HepG2 (cell line): ENCODE results near the gene ING5. TPM values are rescaled to one million over a fixed set of nuclear protein-coding genes. Genes with fewer than 3 reads are reported as not detected.

Source experiments
- HCFC1 ChIP-seq: fragments of 150-350 bp; IDR thresholded peaks from 2 replicates; pipeline ENCODE4 v1.6.1; 2014; ENCODE audit warnings: low read depth, low read length
- HINFP ChIP-seq: sonication (generic); formaldehyde crosslinking; IDR thresholded peaks from 2 replicates; pipeline ENCODE4 v1.4.0; 2020; ENCODE audit warnings: low read depth, mild to moderate bottlenecking, missing genetic modification reagents
- KIAA2018 ChIP-seq: sonication (generic); formaldehyde crosslinking; IDR thresholded peaks from 2 replicates; pipeline ENCODE4 v1.5.0; 2020; ENCODE audit warnings: mild to moderate bottlenecking, missing genetic modification reagents, borderline replicate concordance
- MXD1 ChIP-seq: sonication (generic); formaldehyde crosslinking; IDR thresholded peaks from 2 replicates; pipeline ENCODE4 v1.4.0; 2020; ENCODE audit warnings: mild to moderate bottlenecking, missing genetic modification reagents
- NR2F6 ChIP-seq, 2 experiments: IDR thresholded peaks; 2 replicates each; pipeline ENCODE4 v1.6.1; 2016; ENCODE audit warnings: antibody characterized with exemption in 1 of 2, mild to moderate bottlenecking in 1 of 2
- SIN3B ChIP-seq: fragments of 150-350 bp; IDR thresholded peaks from 2 replicates; pipeline ENCODE4 v1.6.1; 2014; ENCODE audit warnings: low read length
- SUZ12 ChIP-seq: fragments of 150-350 bp; IDR thresholded peaks from 2 replicates; pipeline ENCODE4 v1.6.1; 2014; ENCODE audit warnings: low read depth, low read length
- UBTF ChIP-seq: sonication (generic); formaldehyde crosslinking; IDR thresholded peaks from 2 replicates; pipeline ENCODE4 v1.4.0; 2020; ENCODE audit warnings: mild to moderate bottlenecking, missing genetic modification reagents
- ZFP1 ChIP-seq: IDR thresholded peaks from 2 replicates; pipeline ENCODE4 v1.6.1; 2016
- ZNF18 ChIP-seq: sonication (generic); formaldehyde crosslinking; IDR thresholded peaks from 2 replicates; pipeline ENCODE4 v1.8.0; 2022; ENCODE audit warnings: mild to moderate bottlenecking, missing genetic modification reagents; ENCODE audit not compliant: insufficient replicate concordance
- ZNF331 ChIP-seq: sonication (generic); formaldehyde crosslinking; IDR thresholded peaks from 2 replicates; pipeline ENCODE4 v1.4.0; 2020; ENCODE audit warnings: missing genetic modification reagents
- ZNF782 ChIP-seq: sonication (generic); formaldehyde crosslinking; IDR thresholded peaks from 2 replicates; pipeline ENCODE4 v1.4.0; 2020; ENCODE audit warnings: missing genetic modification reagents, mild to moderate bottlenecking, borderline replicate concordance
- ZSCAN9 ChIP-seq: IDR thresholded peaks from 2 replicates; pipeline ENCODE4 v1.6.1; 2016; ENCODE audit warnings: borderline replicate concordance
- polyA plus RNA-seq, 8 experiments: library from polyadenylated mRNA; depleted of rRNA in 3 of 8; stranded (reverse) in 7 of 8; unstranded in 1 of 8; fragments of >200 nt; fragmentation: Illumina TruSeq in 4 of 8; extraction: Trizol in 4 of 8; gene quantifications; 2 replicates each; pipeline versions ENCODE4 v1.2.1 to v1.2.3, GENCODE V29; 2011 to 2016; ENCODE audit warnings: low read depth in 4 of 8, missing spikeins in 1 of 8, mixed read lengths in 1 of 8; ENCODE audit not compliant: insufficient read depth in 1 of 8
- total RNA-seq, 5 experiments: library from RNA; depleted of rRNA; stranded (reverse); fragments of >200 nt; fragmentation: Illumina TruSeq; extraction: Trizol; gene quantifications; 2 replicates each; pipeline ENCODE4 v1.2.3, GENCODE V29; 2016; ENCODE audit warnings: low read depth in 1 of 5

Gene ING5
- total and polyA plus RNA-seq, 2 of the 13 experiments (the other 11 are each of a cell fraction or from before 2014, with no cell fraction given) = 61.9 to 71.9 TPM

- no peak for TF ChIP-seq KIAA2018 (CRISPR knock-in tag)
- TF ChIP-seq HCFC1 = no peak
- TF ChIP-seq ZNF782 = 0 out of 2 replicates have a peak, but pooled peaks have one; percentile 53
- TF ChIP-seq SIN3B = peak; percentile 32; the same call in 1 of the 2 replicates
- no peak for TF ChIP-seq ZNF18 (CRISPR knock-in tag)
- TF ChIP-seq ZNF331 (CRISPR knock-in tag) = peak; percentile 84
- no peak for TF ChIP-seq ZSCAN9 (CRISPR knock-in tag)
- TF ChIP-seq SUZ12 = no peak
- 0 out of 2 replicates have a peak, but pooled peaks have one; percentile 34 for TF ChIP-seq ZFP1 (CRISPR knock-in tag)
- peak; percentile 46; the same call in 1 of the 2 replicates for TF ChIP-seq MXD1 (CRISPR knock-in tag)
- peak; percentile 79 for TF ChIP-seq UBTF
- TF ChIP-seq HINFP = no peak
- no peak for TF ChIP-seq NR2F6 (IDR thresholded peaks at IDR 0.05)
- peak; percentile 48; the same call in 1 of the 2 replicates for TF ChIP-seq NR2F6 (CRISPR knock-in tag; IDR thresholded peaks at IDR 0.05)
These were observed 554 bp downstream of the ING5 start (continued) for GRCh38 chr2:241702155-241703031.
